Fibroblast of pulmonary artery (primary cell): Measurements from ENCODE around the gene TEAD1.

ENCODE experiments used
- DNase-seq: peaks from one replicate; pipeline ENCODE4 v3.0.0-alpha.2; 2010; ENCODE audit warnings: low read depth
- H3K4me3 ChIP-seq: replicated peaks from 2 replicates; pipeline ENCODE4 v1.5.1; 2011; ENCODE audit warnings: low read depth, mild to moderate bottlenecking, control low read depth, low read length, moderate library complexity
- TF ChIP-seq, protein P1 (sequence below): IDR thresholded peaks from 2 replicates; pipeline ENCODE4 v1.5.1; 2011; ENCODE audit warnings: mild to moderate bottlenecking, control low read depth, low read length, inconsistent platforms; ENCODE audit errors: missing control alignments

TEAD1 gene

DNA sequence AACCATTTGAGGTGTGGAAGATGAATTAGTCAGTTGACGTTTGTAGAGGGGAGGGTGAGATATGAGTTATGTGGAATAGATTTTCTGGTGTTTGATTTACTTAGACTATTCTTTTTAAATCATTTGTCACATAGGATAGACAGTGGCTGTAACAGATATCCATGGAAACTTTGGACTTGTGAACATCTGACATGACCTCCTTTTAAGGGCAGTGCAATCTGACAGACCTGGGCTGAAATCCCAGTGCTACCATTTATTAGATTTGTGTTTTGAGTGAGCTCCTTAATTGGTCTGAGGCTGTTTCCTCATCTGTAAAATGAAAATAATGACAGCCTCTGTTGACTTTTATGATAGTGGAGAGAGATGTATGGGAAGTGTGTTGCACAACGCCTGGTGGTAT is 159.9 kb downstream of the TEAD1 start:
- TF ChIP-seq, protein P1, sequence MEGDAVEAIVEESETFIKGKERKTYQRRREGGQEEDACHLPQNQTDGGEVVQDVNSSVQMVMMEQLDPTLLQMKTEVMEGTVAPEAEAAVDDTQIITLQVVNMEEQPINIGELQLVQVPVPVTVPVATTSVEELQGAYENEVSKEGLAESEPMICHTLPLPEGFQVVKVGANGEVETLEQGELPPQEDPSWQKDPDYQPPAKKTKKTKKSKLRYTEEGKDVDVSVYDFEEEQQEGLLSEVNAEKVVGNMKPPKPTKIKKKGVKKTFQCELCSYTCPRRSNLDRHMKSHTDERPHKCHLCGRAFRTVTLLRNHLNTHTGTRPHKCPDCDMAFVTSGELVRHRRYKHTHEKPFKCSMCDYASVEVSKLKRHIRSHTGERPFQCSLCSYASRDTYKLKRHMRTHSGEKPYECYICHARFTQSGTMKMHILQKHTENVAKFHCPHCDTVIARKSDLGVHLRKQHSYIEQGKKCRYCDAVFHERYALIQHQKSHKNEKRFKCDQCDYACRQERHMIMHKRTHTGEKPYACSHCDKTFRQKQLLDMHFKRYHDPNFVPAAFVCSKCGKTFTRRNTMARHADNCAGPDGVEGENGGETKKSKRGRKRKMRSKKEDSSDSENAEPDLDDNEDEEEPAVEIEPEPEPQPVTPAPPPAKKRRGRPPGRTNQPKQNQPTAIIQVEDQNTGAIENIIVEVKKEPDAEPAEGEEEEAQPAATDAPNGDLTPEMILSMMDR = no peak
- DNase-seq = no peak
- H3K4me3 ChIP-seq = no peak overlapping the region

DNA sequence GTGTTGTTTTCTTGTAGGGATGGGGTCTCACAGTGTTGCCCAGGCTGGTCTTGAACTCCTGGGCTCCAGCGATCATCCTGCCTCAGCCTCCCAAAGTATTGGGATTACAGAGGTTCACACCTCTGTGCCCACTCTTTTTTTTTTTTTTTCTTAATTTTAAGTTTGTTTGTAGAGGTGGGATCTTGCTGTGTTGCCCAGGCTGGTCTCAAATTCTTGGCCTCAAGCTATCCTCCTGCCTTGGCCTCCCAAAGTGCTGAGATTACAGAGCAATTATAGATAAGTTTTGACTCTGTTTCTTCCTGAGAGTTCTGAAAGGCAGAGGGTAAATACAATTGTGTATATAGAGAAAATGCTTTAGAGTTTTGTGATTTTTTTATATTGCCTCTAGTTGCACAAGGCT is 160.4 kb downstream of the TEAD1 start:
- TF ChIP-seq, protein P1 = no peak
- H3K4me3 ChIP-seq = no peak overlapping the region
- DNase-seq = no peak

DNA sequence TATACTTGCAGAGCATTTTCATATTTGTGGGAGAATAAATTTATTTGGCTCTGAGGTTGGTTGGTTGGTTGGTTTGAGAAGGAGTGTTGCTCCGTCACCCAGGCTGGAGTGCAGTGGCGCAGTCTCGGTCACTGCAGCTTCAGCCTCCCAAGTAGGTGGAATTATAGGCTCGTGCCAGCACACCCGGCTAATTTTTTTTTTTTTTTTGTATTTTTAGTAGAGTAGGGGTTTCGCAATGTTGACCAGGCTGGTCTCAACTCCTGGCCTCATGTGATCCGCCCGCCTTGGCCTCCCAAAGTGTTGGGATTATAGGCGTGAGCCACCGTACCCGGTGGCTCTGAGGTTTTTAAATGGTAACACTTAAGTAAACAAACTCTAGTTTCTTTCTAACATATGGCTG is 161.1 kb downstream of the TEAD1 start:
- H3K4me3 ChIP-seq = no peak overlapping the region
- TF ChIP-seq, protein P1 = no peak
- no peak for DNase-seq

DNA sequence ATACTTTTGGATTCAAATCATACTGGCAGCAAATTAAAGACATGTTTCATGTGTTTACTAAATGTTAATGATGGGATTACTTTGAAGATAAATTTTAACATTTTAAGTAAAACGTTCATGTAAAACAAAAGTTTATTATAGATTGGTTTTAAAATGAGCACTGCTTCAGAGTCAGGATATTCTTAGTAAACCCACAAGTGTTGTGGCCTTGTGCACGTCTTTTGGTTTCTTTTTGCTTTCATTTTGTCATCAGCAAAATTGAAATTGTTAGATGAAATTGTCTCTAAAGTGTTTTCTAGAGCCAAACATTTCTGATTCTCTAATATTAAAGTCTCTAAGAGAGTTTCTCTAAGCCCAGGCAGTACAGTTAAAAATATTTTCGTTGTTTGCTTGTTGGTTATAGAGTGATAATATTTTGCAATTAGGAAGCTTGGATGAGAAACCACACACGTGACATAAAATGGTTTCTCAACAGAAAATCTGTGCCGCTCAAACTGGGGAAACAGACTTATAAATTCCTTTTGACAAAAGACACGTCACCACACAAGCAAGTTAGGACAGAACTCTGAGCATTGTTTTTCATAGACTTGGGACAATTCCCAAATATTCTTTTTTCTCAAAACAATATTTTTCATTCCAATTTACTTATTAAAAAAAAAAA is 164.4 kb downstream of the TEAD1 start:
- peak; percentile 71 for DNase-seq
- TF ChIP-seq, protein P1 = no peak
- H3K4me3 ChIP-seq = peak overlapping the region; percentile 6

DNA sequence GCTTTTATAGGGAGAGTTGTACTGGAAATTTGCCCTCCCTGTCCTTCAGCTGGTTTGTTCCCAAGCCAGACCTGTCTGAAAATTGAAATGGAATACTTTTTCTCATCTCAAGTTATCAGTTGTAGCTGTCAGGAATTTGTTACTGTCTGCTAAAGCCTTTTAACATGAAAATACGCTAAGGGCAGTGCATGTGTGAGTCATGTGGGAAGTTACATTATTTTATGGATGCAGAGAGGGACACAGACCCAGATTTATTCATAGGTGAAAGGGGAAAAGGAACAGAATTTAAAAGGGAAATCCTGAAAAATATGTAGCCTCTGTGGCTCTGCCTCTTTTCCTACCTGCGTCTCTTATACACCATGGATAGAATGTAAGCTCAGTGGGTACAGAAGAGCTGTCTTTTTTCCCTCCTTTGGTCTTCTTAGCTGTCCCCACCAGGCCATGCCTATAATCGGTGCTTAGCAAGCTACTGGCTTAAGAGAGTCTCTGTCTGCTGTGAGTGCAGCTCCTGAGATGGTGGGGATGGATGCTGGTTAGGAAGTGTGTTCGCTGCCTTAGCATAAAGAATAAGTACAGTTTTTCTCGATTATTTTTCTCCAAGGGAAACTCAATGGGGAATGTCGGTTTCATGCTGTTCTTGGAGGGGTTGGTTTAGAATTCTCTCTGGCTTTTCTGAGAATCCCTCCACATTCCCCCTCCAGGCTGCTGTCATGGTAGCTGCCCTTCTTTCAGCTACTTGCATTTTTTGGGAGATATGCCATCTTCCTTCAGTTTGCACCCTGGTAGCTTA is 166.8 kb downstream of the TEAD1 start:
- TF ChIP-seq, protein P1 = no peak
- no peak overlapping the region for H3K4me3 ChIP-seq
- DNase-seq = no peak

DNA sequence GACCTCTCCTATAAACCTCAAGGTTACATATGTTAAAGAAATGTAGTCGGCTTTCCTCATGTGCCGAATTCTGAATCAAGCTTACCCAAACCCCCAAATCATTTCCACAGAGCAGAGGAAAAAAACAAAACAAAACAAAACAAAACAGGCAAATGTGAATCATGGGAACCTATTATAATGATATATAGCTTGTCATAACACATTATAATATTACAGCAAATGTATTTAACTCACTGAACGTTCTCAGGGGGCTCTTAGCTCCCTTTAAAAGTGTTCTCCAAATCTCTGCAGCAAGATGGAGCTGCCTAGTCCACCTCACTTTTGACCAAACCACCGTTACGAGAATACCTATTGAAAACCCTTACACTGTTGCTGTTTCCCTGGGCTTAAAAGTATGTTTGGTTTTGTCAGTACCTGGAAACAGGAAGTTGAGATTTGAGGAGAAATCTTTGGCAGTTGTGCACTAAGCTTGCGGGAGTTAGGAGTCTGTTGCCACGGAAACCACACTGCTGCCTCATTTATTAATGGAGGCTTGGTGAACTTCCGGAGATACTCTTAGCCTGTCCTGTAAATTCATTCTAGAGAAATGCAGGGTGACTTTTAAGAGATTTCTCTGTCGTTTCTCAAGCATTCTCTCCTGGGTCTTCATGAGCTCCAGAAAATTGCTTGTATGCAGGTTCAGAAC is 167.9 kb downstream of the TEAD1 start:
- peak; percentile 79 for DNase-seq
- no peak overlapping the region for H3K4me3 ChIP-seq
- TF ChIP-seq, protein P1 = no peak
